DOHH2 (cell line): Measurements from ENCODE around the gene MED13L.

Experiments
- H3F3A ChIP-seq: fragments of 200-600 bp; sonication (generic), shearing (Covaris generic); 2 replicates; pipeline ENCODE4 v1.6.0; 2016; ENCODE audit warnings: antibody characterized with exemption, mild to moderate bottlenecking; ENCODE audit not compliant: control insufficient read depth, insufficient read depth
- H3K27ac ChIP-seq: fragments of 200-600 bp; sonication (generic); 2 replicates; pipeline ENCODE4 v1.5.1; 2014; ENCODE audit warnings: low read depth, mild to moderate bottlenecking, low read length, moderate library complexity
- H3K27me3 ChIP-seq: fragments of 200-600 bp; sonication (generic); 2 replicates; pipeline ENCODE4 v1.6.1; 2014; ENCODE audit warnings: mild to moderate bottlenecking, low read length, mixed read lengths; ENCODE audit not compliant: control insufficient read depth
- H3K36me3 ChIP-seq: fragments of 200-600 bp; sonication (generic); 2 replicates; pipeline ENCODE4 v1.6.1; 2014; ENCODE audit warnings: mild to moderate bottlenecking, low read length, moderate library complexity, mixed read lengths; ENCODE audit not compliant: control insufficient read depth
- H3K4me1 ChIP-seq: fragments of 200-600 bp; sonication (generic); 2 replicates; pipeline ENCODE4 v1.6.1; 2014; ENCODE audit warnings: mild to moderate bottlenecking, low read length, mixed read lengths; ENCODE audit not compliant: control insufficient read depth
- H3K4me2 ChIP-seq: fragments of 200-600 bp; sonication (generic); 2 replicates; pipeline ENCODE4 v1.6.0; 2014; ENCODE audit warnings: mild to moderate bottlenecking, low read length, moderate library complexity
- H3K4me3 ChIP-seq: fragments of 200-600 bp; sonication (generic); 2 replicates; pipeline ENCODE4 v1.5.1; 2014; ENCODE audit warnings: mild to moderate bottlenecking, low read length, mixed read lengths
- H3K79me2 ChIP-seq: fragments of 200-600 bp; sonication (generic); 2 replicates; pipeline ENCODE4 v1.6.1; 2014; ENCODE audit warnings: mild to moderate bottlenecking, low read length, mixed read lengths; ENCODE audit not compliant: control insufficient read depth
- H3K9me2 ChIP-seq: fragments of 200-600 bp; sonication (generic); replicated peaks from 2 replicates; pipeline ENCODE4 v1.6.1; 2014; ENCODE audit warnings: mild to moderate bottlenecking, low read length, mixed read lengths; ENCODE audit not compliant: control insufficient read depth
- H3K9me3 ChIP-seq: fragments of 200-600 bp; sonication (generic); 2 replicates; pipeline ENCODE4 v1.6.1; 2014; ENCODE audit warnings: antibody characterized with exemption, low read length, mixed read lengths; ENCODE audit not compliant: control insufficient read depth, insufficient read depth
- H4K20me1 ChIP-seq: fragments of 200-600 bp; sonication (generic); 2 replicates; pipeline ENCODE4 v1.6.0; 2014; ENCODE audit warnings: low read depth, mild to moderate bottlenecking, antibody characterized with exemption, low read length, moderate library complexity; ENCODE audit not compliant: control insufficient read depth, insufficient read depth
- CTCF ChIP-seq: fragments of 200-600 bp; sonication (generic); IDR thresholded peaks from one replicate; pipeline ENCODE4 v1.5.1; 2014; ENCODE audit warnings: antibody characterized with exemption, mild to moderate bottlenecking, low read depth, low read length; ENCODE audit not compliant: poor library complexity, severe bottlenecking
- EZH2phosphoT487 ChIP-seq: fragments of 200-600 bp; sonication (generic); IDR thresholded peaks from 2 replicates; pipeline ENCODE4 v1.6.1; 2017; ENCODE audit warnings: borderline replicate concordance, mild to moderate bottlenecking, antibody characterized with exemption, low read length, moderate library complexity, mixed read lengths

MED13L gene

GRCh38 chr12:116027551-116027821 is 250.0 kb downstream of the MED13L start:
- H3K79me2 ChIP-seq: no peaks in the 10 kb centered on the region
- H3K4me3 ChIP-seq: no peak overlapping the region
- H3K9me2 ChIP-seq: no peaks in the 10 kb centered on the region
- H3F3A ChIP-seq: no peaks in the 10 kb centered on the region
- TF ChIP-seq CTCF: no peak
- no peak for TF ChIP-seq EZH2phosphoT487
- no peaks in the 10 kb centered on the region for H3K9me3 ChIP-seq
- H3K4me1 ChIP-seq: peaks cover 6% of the 10 kb centered on the region; the same call in 1 of the 2 replicates
- no peaks in the 10 kb centered on the region for H3K36me3 ChIP-seq
- H4K20me1 ChIP-seq: no peaks in the 10 kb centered on the region
- no peak overlapping the region for H3K27ac ChIP-seq
- no peak overlapping the region for H3K4me2 ChIP-seq
- no peaks in the 10 kb centered on the region for H3K27me3 ChIP-seq

GRCh38 chr12:116026768-116027550 is 250.5 kb downstream of the MED13L start:
- H3K27ac ChIP-seq: no peak overlapping the region
- H3K9me3 ChIP-seq: no peaks in the 10 kb centered on the region
- H4K20me1 ChIP-seq: no peaks in the 10 kb centered on the region
- H3K4me2 ChIP-seq: no peak overlapping the region
- H3K27me3 ChIP-seq: no peaks in the 10 kb centered on the region
- H3K9me2 ChIP-seq: no peaks in the 10 kb centered on the region
- H3K4me1 ChIP-seq: peaks cover 6% of the 10 kb centered on the region; the same call in 1 of the 2 replicates
- H3F3A ChIP-seq: no peaks in the 10 kb centered on the region
- no peaks in the 10 kb centered on the region for H3K79me2 ChIP-seq
- H3K36me3 ChIP-seq: no peaks in the 10 kb centered on the region
- TF ChIP-seq EZH2phosphoT487 (no peak), CTCF (no peak)
- no peak overlapping the region for H3K4me3 ChIP-seq

- no peaks in the 10 kb centered on the region for H4K20me1 ChIP-seq
- H3K9me3 ChIP-seq: no peaks in the 10 kb centered on the region
- H3F3A ChIP-seq: no peaks in the 10 kb centered on the region
- H3K36me3 ChIP-seq: no peaks in the 10 kb centered on the region
- peaks cover 6% of the 10 kb centered on the region; the same call in 1 of the 2 replicates for H3K4me1 ChIP-seq
- H3K9me2 ChIP-seq: no peaks in the 10 kb centered on the region
- H3K27ac ChIP-seq: no peak overlapping the region
- H3K79me2 ChIP-seq: no peaks in the 10 kb centered on the region
- no peak overlapping the region for H3K4me3 ChIP-seq
- no peaks in the 10 kb centered on the region for H3K27me3 ChIP-seq
- TF ChIP-seq CTCF (no peak), EZH2phosphoT487 (no peak)
- H3K4me2 ChIP-seq: no peak overlapping the region
These were observed 251.1 kb downstream of the MED13L start for GRCh38 chr12:116026346-116026745.
